CD4-positive, alpha-beta T cell treated with Interferon gamma for 1 hour (primary cell): ENCODE results near the gene GSTA3.
"Not testable (repeated sequence)": the region's sequence is repeated elsewhere in the genome, so short reads cannot be mapped to it uniquely, and the experiment has no call there.

ENCODE experiments used
- DNase-seq: peaks from one replicate; pipeline ENCODE4 v3.0.0-alpha.2; 2020

GSTA3 gene

GRCh38 chr6:52909531-52909930 lies at the start of gene GSTA3:
GSTA3 (minus strand) TSS chr6:52909698; CDS start chr6:52905834, 3,864 bp downstream.
- DNase-seq = no peak

GRCh38 chr6:52958546-52959255 lies 49.2 kb upstream of the GSTA3 start:
- no peak for DNase-seq

DNA sequence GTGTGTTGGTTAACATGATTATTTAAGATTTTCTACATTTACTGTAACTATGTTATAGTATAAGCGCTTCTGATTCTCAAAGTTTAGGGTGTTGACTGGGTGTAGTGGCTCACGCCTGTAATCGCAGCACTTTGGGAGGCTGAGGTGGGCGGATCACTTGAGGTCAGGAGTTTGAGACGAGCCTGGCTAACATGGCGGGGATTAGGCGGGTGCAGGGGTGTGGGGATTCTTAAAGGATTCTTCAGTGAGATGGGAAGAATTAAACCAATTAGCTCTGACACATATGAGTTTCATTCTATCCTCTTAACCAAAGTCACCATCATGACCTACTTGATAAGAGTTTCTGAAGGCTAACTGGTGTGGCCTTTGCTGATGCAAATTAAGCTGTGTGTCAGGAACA lies 46.4 kb upstream of the GSTA3 start:
- DNase-seq = no peak

DNA sequence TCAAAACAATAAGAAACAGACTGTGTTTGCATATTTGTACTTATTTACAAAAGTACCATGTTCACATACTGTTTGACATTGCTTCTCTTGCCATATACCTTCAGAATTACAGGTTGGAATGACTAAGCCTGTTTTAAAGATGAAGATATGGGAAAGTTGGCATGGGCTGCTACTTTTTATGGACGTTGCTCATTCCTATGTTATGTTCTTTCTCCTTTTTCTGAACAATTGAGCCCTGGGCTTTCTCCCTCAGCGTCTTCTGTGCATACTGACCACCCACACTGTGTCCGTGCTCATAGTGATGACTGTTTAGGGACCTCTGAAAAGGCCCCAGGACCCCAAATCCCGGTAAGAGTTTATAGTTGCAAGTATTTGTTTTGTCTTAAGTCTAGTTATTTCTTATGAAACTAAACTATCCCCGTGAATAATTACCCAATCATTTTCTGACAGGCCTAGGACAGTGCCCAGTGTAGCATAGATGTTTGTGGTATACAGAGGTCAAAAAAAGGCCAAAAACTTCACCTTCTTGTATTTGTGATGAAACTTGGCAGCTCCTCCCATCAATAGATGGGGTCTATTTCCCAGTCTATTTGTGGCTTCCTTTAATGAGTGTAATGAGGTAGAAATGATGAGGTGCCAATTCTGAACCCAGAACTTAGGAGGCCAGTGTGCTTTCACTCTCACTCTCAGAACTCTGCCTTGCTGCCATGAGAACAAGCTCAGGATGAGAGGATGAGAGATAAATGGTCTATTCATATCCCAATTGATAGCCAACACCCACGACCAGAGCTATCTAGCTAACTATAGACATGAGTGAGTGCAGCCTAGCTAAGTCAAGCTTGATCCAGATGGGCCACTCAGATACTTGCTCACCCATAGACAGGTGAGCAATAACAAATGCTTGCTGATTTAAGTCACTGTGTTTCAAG lies 44.7 kb upstream of the GSTA3 start:
- no peak for DNase-seq

- no peak for DNase-seq
Observed at GRCh38 chr6:52946306-52946705, 36.8 kb upstream of the GSTA3 start.

DNA sequence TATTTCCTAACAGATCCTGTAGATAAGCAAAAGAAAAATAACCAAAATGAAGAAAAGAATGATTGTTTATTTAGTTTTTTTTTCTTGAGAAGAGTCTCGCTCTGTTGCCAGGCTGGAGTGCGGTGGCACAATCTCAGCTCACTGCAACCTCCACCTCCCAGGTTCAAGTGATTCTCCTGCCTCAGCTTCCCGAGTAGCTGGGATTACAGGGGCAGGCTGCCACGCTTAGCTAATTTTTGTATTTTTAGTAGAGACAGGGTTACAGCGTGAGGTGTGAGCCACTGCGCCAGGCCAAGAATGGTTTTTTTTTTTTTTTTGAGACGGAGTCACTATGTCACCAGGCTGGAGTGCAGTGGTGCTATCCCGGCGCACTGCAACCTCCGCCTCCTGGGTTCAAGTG lies 33.3 kb upstream of the GSTA3 start:
- not testable (repeated sequence) for DNase-seq

DNA sequence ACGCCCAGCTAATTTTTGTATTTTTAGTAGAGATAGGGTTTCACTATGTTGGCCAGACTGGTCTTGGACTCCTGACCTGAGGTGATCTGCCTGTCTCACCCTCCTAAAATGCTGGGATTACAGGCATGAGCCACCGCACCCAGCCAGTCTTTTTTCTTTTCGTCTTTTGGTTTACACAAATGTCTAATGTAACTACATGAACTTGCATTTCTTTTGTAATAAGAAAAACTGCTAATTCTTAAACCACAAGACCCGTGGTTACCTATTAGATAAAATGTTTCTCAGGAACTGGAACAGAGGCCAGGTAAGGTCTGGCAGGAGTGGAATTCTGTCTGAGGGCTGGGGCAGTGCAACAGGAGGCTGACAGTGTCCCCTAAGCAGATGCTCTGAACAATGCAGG lies 32.7 kb upstream of the GSTA3 start:
- no peak for DNase-seq

GRCh38 chr6:52937908-52938307 lies 28.4 kb upstream of the GSTA3 start:
- no peak for DNase-seq

- DNase-seq = no peak
Observed at GRCh38 chr6:52933778-52934177, 24.3 kb upstream of the GSTA3 start.

DNA sequence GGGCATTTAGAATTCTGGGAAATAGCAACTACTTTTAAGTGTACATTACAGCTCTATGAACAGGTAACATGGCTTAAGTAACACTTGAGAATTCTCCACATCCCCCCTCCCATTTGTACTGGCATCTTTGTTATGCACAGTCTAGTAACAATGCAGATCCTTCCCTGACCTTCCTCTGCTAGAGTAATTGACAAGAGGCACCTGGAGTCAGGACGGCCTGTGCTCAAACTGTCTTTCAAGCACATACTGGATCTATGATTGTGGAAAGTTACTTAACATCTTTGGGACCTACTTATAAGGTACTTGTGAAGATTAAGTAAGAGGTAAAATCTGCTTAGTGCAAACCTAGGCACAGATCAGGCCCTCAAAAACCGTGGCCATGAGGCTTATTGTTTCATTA lies 21.9 kb upstream of the GSTA3 start:
- no peak for DNase-seq

DNA sequence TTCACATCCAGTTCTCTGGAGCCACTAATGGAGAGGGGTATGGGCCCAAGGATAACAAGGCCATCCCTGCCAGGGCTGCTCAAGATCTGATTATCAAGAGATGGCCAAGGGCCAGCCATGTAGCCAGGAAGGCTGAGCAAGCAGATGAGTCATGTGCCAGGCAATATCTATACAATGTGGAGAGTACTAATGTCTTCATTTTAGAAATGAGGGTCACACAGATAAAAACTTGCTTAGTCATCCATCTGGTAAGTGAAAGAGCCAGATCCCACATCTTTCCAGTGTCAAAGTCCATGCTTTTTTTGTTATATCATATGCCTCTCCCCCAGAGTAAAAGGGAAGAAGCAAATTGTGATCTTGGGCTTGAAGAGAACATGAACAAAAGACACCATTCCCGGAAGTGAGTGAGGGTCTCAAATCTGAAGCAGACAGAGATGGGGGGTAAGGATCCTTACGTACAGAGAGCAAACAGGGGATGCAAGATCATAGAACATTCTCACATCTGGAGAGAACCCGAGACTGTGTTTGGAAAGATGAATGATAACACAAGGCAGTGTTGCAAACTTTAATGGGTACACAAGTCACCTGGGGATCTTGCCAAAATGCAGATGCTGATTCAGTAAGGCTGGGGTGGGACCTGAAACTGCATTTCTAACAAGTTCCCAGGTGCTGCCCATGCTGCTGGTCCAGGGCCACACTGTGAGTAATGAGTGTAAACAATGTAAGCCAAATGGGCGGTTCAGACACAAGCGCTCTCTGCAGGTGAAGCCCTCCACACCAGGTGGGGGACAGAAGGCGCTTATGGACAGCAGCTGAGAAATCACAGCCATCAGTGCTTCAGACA lies 20.0 kb upstream of the GSTA3 start:
- no peak for DNase-seq

DNA sequence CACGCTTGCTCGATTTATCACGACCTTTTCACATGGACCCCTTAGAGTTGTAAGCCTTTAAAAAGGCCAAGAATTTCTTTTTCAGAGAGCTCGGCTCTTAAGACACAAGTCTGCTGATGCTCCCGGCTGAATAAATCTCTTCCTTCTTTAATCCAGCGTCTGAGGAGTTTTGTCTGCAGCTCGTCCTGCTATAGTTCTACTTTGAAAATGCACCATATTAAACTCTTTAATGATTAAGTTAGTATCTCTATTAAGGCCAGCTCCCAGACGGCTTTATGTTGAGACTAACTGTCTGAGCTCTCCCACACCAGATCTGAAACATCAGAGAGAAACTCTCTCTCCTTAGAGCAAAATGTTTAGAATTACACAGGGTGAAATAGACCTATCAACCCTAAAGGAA lies 18.0 kb upstream of the GSTA3 start:
- DNase-seq = no peak

DNA sequence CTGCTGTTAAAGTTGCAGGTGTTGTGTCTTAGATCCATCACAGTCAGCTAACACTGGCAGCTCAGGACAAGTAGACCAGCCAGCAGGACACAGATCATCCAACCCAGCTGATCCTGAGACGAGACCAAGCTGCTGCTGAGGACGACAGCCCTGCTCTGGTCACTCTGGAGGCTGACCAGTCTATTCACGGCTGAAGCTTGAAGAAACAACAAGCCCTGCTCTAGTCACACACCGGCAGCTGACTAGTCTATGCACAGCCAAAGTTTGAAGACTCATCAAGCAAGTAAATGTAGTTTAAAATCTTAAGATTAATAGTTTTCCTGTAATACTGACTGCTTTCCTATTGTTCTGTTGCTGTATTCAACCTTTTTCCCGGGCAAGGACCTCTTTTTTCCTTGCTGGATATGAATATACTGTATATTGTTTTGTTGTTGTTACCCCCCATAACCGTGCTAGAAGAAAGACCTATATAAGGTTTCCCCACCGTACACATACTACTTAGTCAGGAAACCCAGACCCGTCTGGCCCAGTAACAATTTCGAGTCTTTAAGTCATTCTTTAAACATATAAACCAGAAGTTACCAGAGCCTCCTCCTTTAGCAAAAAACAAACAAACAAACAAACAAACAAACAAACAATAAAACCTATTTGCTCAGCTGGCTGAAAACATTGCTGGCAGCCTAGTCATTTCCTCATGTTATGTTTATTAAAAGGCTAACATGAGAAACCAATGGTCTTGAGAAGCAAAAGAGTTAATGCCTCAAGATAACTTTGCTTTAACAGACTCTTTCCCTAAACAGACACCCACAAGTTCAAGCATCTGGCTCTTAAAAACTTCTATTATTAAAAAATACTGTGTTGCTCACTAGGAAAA lies 16.7 kb upstream of the GSTA3 start:
- DNase-seq = no peak

DNA sequence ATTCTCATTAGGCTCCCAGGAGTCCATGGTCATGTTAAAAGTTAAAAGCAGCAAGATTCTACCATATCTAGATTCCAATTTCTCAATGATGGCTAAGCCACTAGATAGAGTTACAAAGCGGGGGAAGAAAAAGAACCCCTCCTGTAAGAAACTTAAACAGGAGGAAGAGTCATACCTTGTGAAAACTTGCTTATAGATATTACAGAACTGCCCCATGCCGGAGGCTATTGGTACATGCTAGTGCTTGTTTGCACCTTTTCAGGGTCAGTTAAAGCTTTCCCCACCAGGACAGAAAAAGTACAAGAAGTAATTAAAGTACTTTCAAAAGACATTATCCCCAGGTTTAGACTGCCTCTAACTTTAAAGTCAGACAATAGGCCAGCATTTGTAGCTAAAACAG lies 15.5 kb upstream of the GSTA3 start:
- DNase-seq = no peak

DNA sequence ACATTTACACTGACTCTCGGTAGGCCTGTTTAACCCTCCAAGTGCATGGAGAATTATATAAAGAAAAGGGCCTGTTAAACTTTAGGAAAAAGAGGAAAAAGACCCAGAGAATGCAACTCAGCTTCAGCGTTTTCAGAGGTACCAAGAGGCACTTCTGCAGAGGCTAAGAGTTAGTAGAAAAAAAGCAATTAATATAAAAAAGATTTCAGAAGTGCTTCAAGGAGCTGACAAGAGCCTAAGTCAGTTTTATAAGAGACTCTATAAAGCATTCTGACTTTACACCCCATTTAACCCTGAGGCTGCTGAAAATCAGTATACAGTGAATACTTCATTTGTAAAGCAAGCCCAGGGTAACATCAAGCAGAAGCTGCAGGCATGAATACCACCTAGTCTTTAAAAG lies 14.2 kb upstream of the GSTA3 start:
- not testable (repeated sequence) for DNase-seq

GRCh38 chr6:52922161-52922560 lies 12.7 kb upstream of the GSTA3 start:
- DNase-seq = no peak

- DNase-seq = no peak
Observed at GRCh38 chr6:52921743-52922142, 12.2 kb upstream of the GSTA3 start.

DNA sequence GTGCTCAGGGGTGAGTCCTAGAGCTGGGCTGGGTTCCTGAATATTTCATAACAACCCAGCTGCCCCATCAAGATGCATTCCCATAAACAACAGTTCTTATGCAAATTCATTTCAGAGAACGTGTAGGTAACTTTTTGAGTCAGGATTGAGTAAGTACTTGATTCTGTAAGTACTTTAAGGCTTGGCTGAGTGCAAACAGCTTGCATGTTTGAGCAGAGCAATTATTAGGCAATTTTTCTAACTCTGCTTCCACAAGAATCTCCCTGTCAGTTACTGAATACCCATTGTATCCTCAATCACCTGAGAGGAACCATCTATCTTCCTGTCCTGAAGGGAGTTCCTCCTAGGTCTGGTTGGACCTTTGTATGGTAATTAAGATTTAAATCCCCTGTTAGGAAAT lies 10.0 kb upstream of the GSTA3 start:
- not testable (repeated sequence) for DNase-seq

GRCh38 chr6:52918771-52919170 lies 9.3 kb upstream of the GSTA3 start:
- DNase-seq = not testable (repeated sequence)

DNA sequence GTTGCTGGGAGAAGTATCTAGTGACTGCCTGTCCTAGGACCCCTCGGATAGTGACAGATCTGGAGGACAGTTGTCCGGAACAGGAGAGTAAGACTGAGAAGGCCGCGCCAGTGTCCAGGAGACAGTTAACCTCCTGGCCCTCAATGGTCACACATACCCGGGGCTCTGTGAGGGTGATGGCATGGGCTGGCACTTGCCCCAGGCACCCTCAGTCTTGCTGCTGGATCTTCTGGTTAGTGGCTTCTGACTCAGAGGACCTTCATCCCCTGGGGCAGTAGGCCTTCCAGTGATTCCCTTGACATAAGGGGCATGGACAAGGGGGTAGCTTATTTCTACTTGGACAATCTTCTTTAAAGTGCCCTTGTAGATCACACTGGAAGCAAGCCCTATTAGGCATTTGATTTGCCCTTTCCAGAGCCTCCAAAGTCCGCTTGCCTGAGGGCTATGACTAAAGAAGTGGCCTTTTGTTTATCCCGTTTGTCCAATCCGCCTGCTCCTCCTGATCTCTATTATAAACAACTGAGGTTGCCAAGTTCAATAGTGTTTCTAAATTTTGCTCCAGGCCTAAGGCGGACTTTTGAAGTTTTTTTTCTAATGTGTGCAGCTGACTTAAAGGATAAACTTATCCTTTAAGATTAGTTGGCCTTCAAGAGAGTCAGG lies 8.7 kb upstream of the GSTA3 start:
- DNase-seq = not testable (repeated sequence)

DNA sequence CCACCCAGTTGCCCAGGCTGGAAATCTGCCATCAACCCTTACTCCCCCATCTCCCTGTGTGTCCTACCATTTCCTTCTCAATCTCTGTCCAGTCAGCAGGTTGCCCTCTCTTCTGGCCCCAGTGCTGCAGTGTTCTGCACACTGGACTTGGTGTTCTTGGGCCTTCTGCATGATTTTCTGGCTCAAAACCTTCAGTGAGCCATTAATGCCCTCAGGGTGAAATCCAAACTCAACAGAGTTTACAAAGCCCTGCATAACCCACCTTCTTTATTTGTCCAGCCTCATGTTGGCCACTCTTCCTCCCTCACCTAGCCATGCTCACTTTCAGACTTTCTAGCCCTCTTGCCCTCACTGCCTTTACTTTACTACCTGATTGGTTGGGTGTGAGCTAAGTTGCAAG lies 5.0 kb upstream of the GSTA3 start:
- DNase-seq = no peak

GRCh38 chr6:52910091-52910490 lies 593 bp upstream of the GSTA3 start:
- no peak for DNase-seq
